HG03442 (cell line): ENCODE measurements around the gene TOR1B.
A peak's percentile ranks its signal among the peaks of the same experiment; 100 is the strongest.
"Not testable (repeated sequence)": the region's sequence is repeated elsewhere in the genome, so short reads cannot be mapped to it uniquely, and the experiment has no call there.

Experiments used
- ATAC-seq: cut with Tn5 transposase; IDR thresholded peaks from one replicate; pipeline ENCODE4 v1.9.1; 2021; ENCODE audit warnings: mild to moderate bottlenecking, moderate library complexity; ENCODE audit not compliant: unreplicated experiment

Gene TOR1B

GRCh38 chr9:129802833-129803675 is at the start of gene TOR1B:
Gene TOR1B, plus strand, starts transcription at chr9:129803184. Its CDS starts 29 bp downstream, at chr9:129803213.
- peak; percentile 86 for ATAC-seq

GRCh38 chr9:129755151-129755550 is 47.8 kb upstream of the TOR1B start:
- no peak for ATAC-seq

GRCh38 chr9:129756191-129756590 is 46.8 kb upstream of the TOR1B start:
- ATAC-seq = no peak

- no peak for ATAC-seq
These were observed 45.9 kb upstream of the TOR1B start for GRCh38 chr9:129757045-129757444.

- no peak for ATAC-seq
These were observed 43.7 kb upstream of the TOR1B start for GRCh38 chr9:129759319-129759718.

GRCh38 chr9:129759804-129760502 is 43.0 kb upstream of the TOR1B start:
- no peak for ATAC-seq

- not testable (repeated sequence) for ATAC-seq
These were observed 42.2 kb upstream of the TOR1B start for GRCh38 chr9:129760784-129761183.

GRCh38 chr9:129761293-129761900 is 41.6 kb upstream of the TOR1B start:
- no peak for ATAC-seq

- no peak for ATAC-seq
These were observed 41.0 kb upstream of the TOR1B start for GRCh38 chr9:129761901-129762369.

- ATAC-seq = not testable (repeated sequence)
These were observed 40.5 kb upstream of the TOR1B start for GRCh38 chr9:129762370-129762984.

- ATAC-seq = no peak
These were observed 39.7 kb upstream of the TOR1B start for GRCh38 chr9:129762985-129763926.

GRCh38 chr9:129765764-129766317 is 37.1 kb upstream of the TOR1B start:
- ATAC-seq = no peak

GRCh38 chr9:129768486-129768885 is 34.5 kb upstream of the TOR1B start:
- ATAC-seq = no peak

GRCh38 chr9:129769669-129770068 is 33.3 kb upstream of the TOR1B start:
- ATAC-seq = no peak

GRCh38 chr9:129770741-129771140 is 32.2 kb upstream of the TOR1B start:
- no peak for ATAC-seq

GRCh38 chr9:129773262-129774048 is 29.5 kb upstream of the TOR1B start:
- no peak for ATAC-seq

- no peak for ATAC-seq
These were observed 28.1 kb upstream of the TOR1B start for GRCh38 chr9:129774791-129775447.

GRCh38 chr9:129775448-129775798 is 27.6 kb upstream of the TOR1B start:
- no peak for ATAC-seq
